HTERT RPE-1 (cell line): ENCODE measurements around the gene KLRC4.
"Not testable (repeated sequence)": the region's sequence is repeated elsewhere in the genome, so short reads cannot be mapped to it uniquely, and the experiment has no call there.

Experiments used
- in situ Hi-C: fragments of 300-500 bp; cut with MboI; formaldehyde crosslinking; loops from 4 replicates; pipeline ENCODE4 v1.14.3; 2020; ENCODE audit warnings: low sequenced_read_pairs

Gene KLRC4

DNA sequence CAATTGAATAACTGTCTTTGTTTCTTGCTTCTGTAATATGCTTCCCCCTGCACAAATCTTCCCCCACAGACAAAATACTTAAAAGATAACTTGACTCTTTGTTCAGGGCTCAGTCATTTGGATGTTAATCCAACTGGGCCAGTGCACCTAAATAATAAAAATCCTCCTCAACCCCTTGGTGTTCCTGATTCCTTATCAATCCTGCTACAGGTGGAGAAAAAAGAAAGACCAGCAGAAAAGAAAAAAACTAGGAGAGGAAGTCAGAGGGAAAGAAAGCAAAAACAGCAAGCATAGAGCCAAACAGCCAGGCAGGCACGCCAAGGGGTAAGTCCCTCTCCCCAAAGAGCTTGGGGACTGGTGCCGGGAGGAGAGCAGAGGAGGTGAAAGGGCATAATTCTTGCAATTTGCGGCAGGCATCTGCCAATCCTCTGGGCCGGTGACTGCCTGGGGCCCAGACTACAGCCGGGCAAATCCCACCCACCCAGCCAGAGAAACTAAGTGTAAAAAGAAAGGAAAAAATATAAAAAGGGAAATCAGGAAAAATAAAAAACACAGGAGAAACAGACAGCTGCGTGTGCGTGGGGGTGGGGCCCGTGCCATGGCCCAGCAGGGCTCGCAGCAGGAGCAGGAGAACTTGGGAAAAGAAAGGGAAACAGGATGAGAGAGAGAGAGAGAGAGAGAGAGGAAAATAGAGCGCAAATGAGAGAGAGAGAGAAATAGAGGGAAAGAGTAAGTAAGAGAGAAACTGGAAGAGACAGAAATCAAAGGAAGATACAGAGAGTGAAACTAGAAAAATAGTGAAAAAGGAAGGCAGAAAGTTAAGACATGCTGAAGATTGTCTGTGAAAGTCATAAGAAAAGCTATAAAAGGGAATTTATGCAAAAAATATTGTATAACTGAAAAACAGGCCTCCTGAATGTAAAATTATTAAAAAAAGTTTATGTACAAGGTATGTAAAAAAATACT lies 41.1 kb downstream of the KLRC4 start:
- in situ Hi-C loops, result no loop called here

DNA sequence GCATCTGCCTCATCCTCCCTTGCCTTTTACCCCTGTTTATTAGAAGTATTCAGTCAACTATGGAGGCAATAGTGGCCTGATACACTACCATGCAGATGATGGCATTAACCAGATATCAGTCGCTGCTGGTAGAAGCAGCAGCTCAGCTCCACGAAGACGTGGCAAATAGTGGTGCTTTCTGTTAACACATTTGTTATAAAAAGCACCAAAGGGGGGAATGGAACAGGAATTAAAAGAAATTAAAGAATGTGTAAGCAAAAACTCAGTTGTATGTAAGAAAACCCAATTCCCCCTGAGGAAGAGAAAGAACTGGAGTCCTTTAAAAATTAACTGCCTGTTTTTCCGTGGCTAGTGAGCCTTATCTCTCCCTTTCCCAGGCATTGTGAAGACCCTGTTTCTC lies 41.8 kb downstream of the KLRC4 start:
- in situ Hi-C loops, result not testable (repeated sequence)

DNA sequence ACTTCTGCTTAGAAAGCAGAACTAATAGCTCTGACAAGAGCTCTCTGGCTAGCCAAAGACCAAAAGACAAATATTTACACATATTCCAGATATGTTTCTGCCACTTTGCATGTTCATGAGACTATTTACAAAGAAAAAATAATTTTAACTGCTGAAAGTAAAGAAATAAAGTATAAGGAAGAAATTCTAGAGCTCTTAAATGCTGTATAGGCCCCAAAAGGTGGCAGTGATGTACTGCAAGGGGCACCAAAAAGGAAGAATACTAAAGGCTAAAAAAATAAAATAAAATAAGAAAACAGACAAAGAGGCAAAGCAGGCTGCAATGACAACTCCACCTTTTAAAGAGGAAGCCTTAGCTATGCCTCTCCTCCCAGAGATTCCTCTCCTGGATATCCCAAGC lies 42.7 kb downstream of the KLRC4 start:
- in situ Hi-C loops, result no loop called here

DNA sequence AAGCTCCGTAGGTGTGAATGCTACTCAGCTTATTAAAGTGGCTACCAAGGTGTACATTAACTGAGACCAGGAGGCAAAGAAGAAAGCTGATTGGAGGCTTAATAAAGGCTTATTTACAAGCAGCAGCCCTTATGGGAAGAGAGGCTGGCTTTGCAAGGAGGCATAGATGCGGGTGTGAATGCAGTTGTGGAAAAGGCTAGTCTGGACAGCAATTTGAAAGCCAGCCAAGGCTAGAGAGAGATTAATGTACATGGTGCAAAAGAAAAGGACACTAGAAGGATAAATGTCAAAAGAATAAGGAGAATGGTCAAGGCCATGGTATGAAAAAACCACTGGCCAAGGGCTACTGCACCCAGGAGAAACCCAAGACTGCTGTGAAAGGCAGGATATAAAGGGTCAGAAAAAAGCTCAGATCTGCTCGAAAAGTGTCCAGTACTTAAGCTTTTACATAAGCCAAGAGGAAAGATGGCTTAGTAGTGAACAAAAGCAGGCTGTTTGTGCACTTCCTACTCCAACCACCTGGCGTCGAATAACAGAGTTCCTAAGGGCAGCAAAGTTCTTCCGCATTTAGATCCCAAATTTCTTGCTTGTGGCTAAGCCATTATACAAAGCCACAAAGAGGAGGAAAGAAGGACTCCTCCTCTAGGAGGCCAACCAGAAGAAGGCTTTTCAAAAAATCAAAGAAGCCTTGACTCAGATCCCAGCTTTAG lies 43.7 kb downstream of the KLRC4 start:
- in situ Hi-C loops, result no loop called here

DNA sequence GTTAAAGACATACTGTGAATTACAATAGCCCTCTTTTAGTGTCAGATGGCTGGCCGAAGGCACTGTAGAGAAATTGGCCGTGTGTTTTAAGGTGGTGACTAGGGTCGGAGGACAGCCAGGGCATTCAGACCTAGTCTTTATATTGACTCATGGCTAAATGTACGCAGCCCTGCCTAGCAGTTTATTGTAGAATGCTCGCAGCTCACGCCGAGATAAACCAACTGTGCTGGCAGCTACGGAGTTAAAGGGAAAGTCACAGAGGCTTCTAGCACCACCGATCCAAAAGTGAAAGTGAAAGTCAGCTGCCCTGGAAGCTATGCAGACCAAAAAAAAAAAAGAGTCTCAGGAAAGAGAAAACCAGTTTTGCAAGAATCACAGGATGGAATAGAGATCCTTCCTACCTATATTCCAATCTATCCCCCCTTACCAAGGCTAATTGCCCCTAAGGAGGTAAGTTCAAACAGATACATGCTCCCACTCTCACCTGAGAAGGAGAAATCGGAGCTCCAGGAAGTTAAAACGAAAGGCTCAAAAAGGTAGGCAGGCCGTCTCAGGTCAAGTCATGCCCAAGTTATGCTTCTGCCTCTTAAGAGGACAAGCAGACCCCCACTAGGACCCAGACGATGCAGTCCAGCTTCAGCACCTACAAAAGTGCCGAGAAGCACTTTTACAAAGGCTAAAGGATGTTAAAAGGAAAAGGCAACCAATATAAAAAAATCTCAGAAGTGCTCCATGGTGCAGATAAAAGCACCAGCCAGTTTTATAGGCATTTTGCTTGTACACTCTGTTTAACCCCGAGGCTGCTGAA lies 44.5 kb downstream of the KLRC4 start:
- in situ Hi-C loops, result no loop called here

DNA sequence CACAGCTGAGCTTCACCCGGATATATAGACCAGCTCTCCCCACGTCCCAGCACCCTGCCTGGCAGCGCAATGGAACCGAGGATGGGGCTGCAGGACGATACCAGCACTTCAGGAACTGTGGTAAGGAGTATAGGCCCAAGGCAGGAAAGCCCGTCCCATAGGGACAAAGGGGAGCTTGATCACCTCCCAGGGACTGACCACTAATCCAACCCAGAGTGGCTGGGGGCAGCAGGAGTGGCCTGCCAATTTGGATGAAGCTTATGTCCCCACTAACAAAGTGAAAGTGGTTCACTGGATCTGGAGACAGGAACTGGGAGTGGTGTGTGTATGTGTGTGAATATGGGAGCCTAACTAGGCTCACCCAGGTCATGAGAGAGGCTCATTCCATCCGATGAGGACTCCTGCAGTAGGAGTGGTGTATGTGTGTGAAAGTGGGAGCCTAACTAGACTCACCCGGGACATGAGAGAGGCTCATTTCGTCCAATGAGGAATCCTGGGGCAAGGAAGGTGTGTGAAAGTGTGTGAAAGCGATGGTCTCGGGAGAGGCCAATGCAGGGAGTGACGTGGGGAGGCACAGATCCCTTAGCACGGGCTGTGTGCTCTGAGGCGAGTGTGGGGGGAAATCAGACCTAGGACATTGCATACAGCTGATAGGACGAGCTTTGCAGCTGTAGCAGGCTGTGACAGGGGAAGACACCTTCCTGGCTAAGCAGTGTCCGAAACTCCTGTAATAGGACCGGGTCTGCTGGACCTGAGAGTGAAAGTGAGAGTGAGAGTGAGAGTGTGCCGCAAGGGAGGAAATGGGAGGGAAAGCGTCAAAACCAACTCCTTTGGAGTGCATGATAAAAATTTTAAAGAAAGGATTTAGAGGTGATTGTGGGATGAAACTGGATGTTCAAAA lies 45.4 kb downstream of the KLRC4 start:
- in situ Hi-C loops, result no loop called here

DNA sequence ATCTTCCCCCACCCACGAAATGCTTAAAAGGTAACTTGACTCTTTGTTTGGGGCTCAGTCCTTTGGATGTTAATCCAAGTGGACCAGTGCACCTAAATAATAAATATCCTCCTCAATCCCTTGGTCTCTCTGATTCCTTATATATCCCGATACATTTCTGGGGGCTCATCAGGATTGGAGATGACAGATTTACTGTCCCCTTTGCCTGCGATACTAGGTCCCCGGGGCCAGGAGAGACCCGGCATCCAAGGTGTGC lies 46.0 kb downstream of the KLRC4 start:
- in situ Hi-C loops, result no loop called here

DNA sequence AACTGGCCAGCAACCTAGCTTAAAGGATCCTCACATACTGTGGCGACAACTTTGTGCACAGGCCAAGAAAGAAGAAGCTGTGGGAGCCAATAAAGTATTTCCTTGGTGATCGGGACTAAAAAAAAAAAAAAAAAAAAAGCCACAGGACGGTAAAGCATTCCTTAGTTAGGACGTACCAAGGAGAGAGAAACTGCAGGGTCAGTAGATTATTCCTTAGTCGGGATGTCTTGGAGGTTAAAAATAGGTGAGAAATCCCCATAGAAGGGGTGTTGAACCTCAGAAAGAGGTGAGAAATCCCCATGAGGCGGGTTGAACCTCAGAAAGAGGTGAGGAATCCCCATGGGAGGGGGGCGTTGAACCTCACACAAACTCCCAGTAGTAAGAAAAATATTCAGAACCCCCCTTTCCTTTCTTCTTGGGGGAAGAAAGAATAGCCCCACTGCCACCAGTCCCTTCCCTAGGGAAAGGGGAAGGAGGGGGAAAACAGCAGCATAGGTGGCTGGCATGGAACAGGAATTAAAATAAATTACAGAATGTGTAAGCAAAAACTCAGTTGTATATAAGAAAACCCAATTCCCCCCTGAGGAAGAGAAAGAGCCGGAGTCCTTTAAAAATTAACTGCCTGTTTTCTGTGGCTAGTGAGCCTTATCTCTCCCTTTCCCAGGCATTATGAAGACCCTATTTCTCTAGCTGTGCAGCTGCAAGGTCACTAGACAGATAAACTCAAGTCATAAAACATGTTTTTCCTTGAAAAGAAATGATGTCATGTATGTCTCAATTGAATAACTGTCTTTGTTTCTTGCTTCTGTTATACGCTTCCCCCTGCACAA lies 46.5 kb downstream of the KLRC4 start:
- in situ Hi-C loops, result no loop called here

DNA sequence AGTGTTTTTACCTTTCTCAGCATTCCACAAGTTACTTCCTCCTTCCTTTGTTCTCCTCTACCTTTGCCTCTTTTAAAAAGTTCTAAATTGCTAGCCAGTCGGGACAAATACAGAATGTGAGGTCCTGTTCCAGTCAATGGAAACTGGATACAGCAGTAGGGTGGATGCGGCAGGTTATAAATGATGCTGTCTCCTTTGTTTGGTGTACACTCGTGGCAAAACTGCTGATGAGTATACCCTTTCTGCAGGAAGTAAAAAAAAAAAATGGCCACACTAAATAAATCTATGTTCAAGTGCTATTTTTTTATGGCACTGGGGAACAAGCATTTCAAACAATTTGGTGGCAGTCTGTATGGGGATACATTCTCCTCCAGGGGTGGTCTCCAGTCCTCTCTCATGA lies 47.2 kb downstream of the KLRC4 start:
- in situ Hi-C loops, result no loop called here

DNA sequence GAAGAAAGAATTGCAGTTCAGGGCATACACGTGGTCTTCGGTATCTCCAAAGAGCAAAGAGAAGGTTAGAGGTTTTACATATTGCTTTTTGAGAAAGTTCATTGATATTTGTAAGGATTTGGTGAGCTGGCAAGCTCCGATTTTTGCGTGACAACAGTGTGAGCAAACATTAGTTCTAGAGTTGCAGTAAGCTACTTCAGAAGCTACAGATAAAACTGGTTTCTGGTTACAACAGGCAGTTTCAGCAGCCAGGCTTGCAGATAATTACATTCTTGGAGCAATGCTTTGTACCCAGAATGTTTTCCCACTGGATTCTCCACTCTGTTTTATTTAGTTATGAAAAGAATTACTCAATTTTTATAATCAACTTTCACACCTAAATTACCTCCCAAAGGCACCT lies 47.9 kb downstream of the KLRC4 start:
- in situ Hi-C loops, result no loop called here

DNA sequence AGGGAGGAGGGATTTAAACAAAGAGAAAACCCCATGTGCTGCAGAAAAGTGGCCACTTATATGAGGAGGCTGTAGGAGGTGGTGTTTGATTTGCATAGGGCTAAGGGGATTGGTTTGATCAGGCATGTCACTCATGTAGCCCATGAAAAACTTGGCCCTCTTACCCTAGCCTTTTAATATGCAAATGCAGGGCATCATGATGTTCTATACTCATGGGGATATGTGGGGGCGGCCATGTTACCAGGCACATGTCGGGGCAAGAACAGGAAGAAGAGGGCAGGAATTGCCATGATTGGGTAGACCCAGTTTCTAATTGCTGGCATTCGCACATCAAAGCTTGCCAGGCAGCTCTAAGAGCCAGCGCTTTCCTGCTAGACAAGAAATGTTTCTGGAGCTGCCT lies 48.5 kb downstream of the KLRC4 start:
- in situ Hi-C loops, result no loop called here

DNA sequence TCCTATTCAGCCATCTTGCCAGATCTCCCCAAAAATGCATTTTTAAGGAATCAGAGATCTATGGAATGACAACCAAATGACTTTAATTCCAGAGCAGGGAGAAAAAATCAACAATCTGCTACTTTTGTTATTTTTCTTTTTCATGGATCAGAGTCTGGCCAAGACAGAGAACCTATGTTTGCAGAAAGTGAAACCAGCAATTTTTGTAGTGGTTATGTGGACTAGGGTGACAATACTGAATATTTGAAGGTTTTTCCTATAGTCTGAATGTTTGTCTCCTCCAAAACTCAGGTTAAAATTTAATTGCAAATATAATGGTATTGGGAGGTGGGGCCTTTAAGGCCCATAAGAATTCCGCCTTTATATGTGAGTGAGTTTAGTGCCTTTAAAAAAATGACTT lies 50.6 kb downstream of the KLRC4 start:
- in situ Hi-C loops, result no loop called here

DNA sequence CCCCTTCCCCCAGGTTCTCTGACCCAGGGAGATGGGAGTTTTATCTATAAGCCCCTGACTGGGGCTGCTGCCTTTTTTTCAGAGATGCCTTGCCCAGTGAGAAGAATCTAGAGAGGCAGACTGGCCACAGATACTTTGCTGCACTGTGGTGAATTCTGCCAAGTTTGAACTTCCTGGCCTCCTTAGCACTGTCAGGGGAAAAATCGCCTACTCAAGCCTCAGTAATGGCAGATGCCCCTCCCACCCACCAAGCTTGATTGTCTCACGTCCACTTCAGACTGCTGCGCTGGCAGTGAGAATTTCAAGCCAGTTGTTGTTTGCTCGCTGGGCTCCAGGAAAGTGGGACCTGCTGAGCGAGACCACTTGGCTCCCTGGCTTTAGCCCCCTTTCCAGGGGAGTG lies 51.4 kb downstream of the KLRC4 start:
- in situ Hi-C loops, result no loop called here
